Neural cell (in vitro differentiated cells): ENCODE measurements around the gene AREG. TPM values are rescaled to one million over a fixed set of nuclear protein-coding genes. Genes with fewer than 3 reads are reported as not detected.

Experiments
- H2AFZ ChIP-seq: fragments of 200-600, 300-800 bp; sonication (generic), shearing (Covaris generic); 2 replicates; pipeline ENCODE4 v1.6.0; 2014; ENCODE audit warnings: low read depth, mild to moderate bottlenecking, antibody characterized with exemption, low read length, moderate library complexity
- H3F3A ChIP-seq: fragments of 200-600 bp; shearing (Covaris generic); 2 replicates; pipeline ENCODE4 v1.6.1; 2016; ENCODE audit warnings: mild to moderate bottlenecking, moderate library complexity, mixed read lengths, antibody characterized with exemption, low read length; ENCODE audit not compliant: insufficient read depth, poor library complexity, severe bottlenecking
- H3K27ac ChIP-seq: fragments of 200-600, 300-800 bp; sonication (generic), shearing (Covaris generic); 2 replicates; pipeline ENCODE4 v1.5.1; 2014; ENCODE audit warnings: mild to moderate bottlenecking, low read length, moderate library complexity
- H3K27me3 ChIP-seq: fragments of 300-800, 200-600 bp; sonication (generic), shearing (Covaris generic); 2 replicates; pipeline ENCODE4 v1.6.0; 2014; ENCODE audit warnings: mild to moderate bottlenecking, low read depth, low read length, moderate library complexity; ENCODE audit not compliant: insufficient read depth
- H3K36me3 ChIP-seq: fragments of 300-800, 200-600 bp; sonication (generic), shearing (Covaris generic); 2 replicates; pipeline ENCODE4 v1.5.1; 2014; ENCODE audit warnings: mild to moderate bottlenecking, antibody characterized with exemption, low read length, moderate library complexity; ENCODE audit not compliant: insufficient read depth
- H3K4me2 ChIP-seq: fragments of 300-800, 200-600 bp; sonication (generic), shearing (Covaris generic); 2 replicates; pipeline ENCODE4 v1.6.0; 2014; ENCODE audit warnings: mild to moderate bottlenecking, low read length
- H3K4me3 ChIP-seq: fragments of 300-800, 200-600 bp; sonication (generic), shearing (Covaris generic); 2 replicates; pipeline ENCODE4 v1.5.1; 2014; ENCODE audit warnings: mild to moderate bottlenecking, low read length, moderate library complexity
- H3K79me2 ChIP-seq: fragments of 200-600 bp; shearing (Covaris generic); replicated peaks from 2 replicates; pipeline ENCODE4 v1.6.0; 2014; ENCODE audit warnings: mild to moderate bottlenecking, low read length, moderate library complexity; ENCODE audit not compliant: insufficient read depth
- H3K9ac ChIP-seq: fragments of 300-800, 200-600 bp; sonication (generic), shearing (Covaris generic); 2 replicates; pipeline ENCODE4 v1.6.1; 2016; ENCODE audit warnings: mild to moderate bottlenecking, low read length, mixed read lengths
- H3K9me2 ChIP-seq: fragments of 200-600 bp; shearing (Covaris generic); 2 replicates; pipeline ENCODE4 v1.6.1; 2016; ENCODE audit warnings: mild to moderate bottlenecking, low read length, mixed read lengths; ENCODE audit not compliant: insufficient read depth
- H3K9me3 ChIP-seq: fragments of 200-600, 300-800 bp; sonication (generic), shearing (Covaris generic); 2 replicates; pipeline ENCODE4 v1.6.1; 2016; ENCODE audit warnings: mild to moderate bottlenecking, mixed run types, low read length, moderate library complexity, mixed read lengths
- H4K20me1 ChIP-seq: fragments of 200-600 bp; shearing (Covaris generic); 2 replicates; pipeline ENCODE4 v1.6.1; 2016; ENCODE audit warnings: mild to moderate bottlenecking, mixed run types; ENCODE audit not compliant: insufficient read depth
- CTCF ChIP-seq: fragments of 450-650 bp; IDR thresholded peaks from 2 replicates; pipeline ENCODE4 v1.5.1; 2014; ENCODE audit warnings: antibody characterized with exemption, mild to moderate bottlenecking, moderate library complexity; ENCODE audit not compliant: poor library complexity, severe bottlenecking
- EP300 ChIP-seq: fragments of 450-650 bp; conservative IDR thresholded peaks from 2 replicates; pipeline ENCODE4 v1.6.1; 2014; ENCODE audit warnings: antibody characterized with exemption, mild to moderate bottlenecking, moderate library complexity; ENCODE audit not compliant: poor library complexity, severe bottlenecking
- EZH2 ChIP-seq: fragments of 200-600, 300-800 bp; shearing (Covaris generic), sonication (generic); IDR thresholded peaks from 2 replicates; pipeline ENCODE4 v1.6.1; 2014; ENCODE audit warnings: antibody characterized with exemption, low read length, borderline replicate concordance, mild to moderate bottlenecking; ENCODE audit not compliant: insufficient read depth, poor library complexity, severe bottlenecking
- MXI1 ChIP-seq: fragments of 450-650 bp; conservative IDR thresholded peaks from 2 replicates; pipeline ENCODE4 v1.6.1; 2014; ENCODE audit warnings: antibody characterized with exemption, mild to moderate bottlenecking; ENCODE audit not compliant: poor library complexity, severe bottlenecking
- POLR2AphosphoS5 ChIP-seq: IDR thresholded peaks from 2 replicates; pipeline ENCODE4 v1.6.1; 2012
- RAD21 ChIP-seq: fragments of 450-650 bp; conservative IDR thresholded peaks from 2 replicates; pipeline ENCODE4 v1.6.1; 2014; ENCODE audit warnings: antibody characterized with exemption, mild to moderate bottlenecking, moderate library complexity
- REST ChIP-seq: IDR thresholded peaks from 2 replicates; pipeline ENCODE4 v1.6.1; 2012; ENCODE audit warnings: borderline replicate concordance
- SMC3 ChIP-seq: fragments of 450-650 bp; conservative IDR thresholded peaks from 2 replicates; pipeline ENCODE4 v1.6.1; 2014; ENCODE audit warnings: antibody characterized with exemption, mild to moderate bottlenecking, moderate library complexity; ENCODE audit not compliant: poor library complexity
- TAF1 ChIP-seq: IDR thresholded peaks from 2 replicates; pipeline ENCODE4 v1.6.1; 2012; ENCODE audit warnings: low read depth
- polyA plus RNA-seq: library from polyadenylated mRNA; depleted of rRNA; stranded (reverse); fragments of >200 nt; gene quantifications from 2 replicates; pipeline ENCODE4 v1.2.3, GENCODE V29; 2014

AREG gene
- polyA plus RNA-seq, 1 donor from 2014 or later, result not detected

GRCh38 chr4:74451214-74451661, 6.3 kb downstream of the AREG start:
- H3K36me3 ChIP-seq, result no peaks in the 10 kb centered on the region
- no peak overlapping the region for H3K27ac ChIP-seq
- H3K9me2 ChIP-seq, result no peaks in the 10 kb centered on the region
- H3K9ac ChIP-seq, result no peak overlapping the region
- no peak overlapping the region for H3K4me2 ChIP-seq
- H3K27me3 ChIP-seq, result peaks cover 12% of the 10 kb centered on the region
- no peaks in the 10 kb centered on the region for H3K9me3 ChIP-seq
- H3K79me2 ChIP-seq, result no peaks in the 10 kb centered on the region
- H3F3A ChIP-seq, result no peaks in the 10 kb centered on the region
- H3K4me3 ChIP-seq, result no peak overlapping the region
- TF ChIP-seq SMC3 (no peak), EP300 (no peak), RAD21 (no peak), CTCF (no peak), POLR2AphosphoS5 (no peak), EZH2 (no peak)
- H4K20me1 ChIP-seq, result no peaks in the 10 kb centered on the region
- no peak overlapping the region for H2AFZ ChIP-seq

GRCh38 chr4:74453037-74453635, 8.2 kb downstream of the AREG start:
- no peaks in the 10 kb centered on the region for H3F3A ChIP-seq
- no peaks in the 10 kb centered on the region for H3K27me3 ChIP-seq
- H3K27ac ChIP-seq, result no peak overlapping the region
- H3K4me3 ChIP-seq, result no peak overlapping the region
- H4K20me1 ChIP-seq, result no peaks in the 10 kb centered on the region
- no peaks in the 10 kb centered on the region for H3K9me2 ChIP-seq
- no peak overlapping the region for H3K4me2 ChIP-seq
- TF ChIP-seq SMC3, result no peak
- no peaks in the 10 kb centered on the region for H3K79me2 ChIP-seq
- H3K9me3 ChIP-seq, result no peaks in the 10 kb centered on the region
- H3K9ac ChIP-seq, result no peak overlapping the region
- no peak overlapping the region for H2AFZ ChIP-seq
- H3K36me3 ChIP-seq, result no peaks in the 10 kb centered on the region

- H3K27ac ChIP-seq, result no peak overlapping the region
- H3F3A ChIP-seq, result no peaks in the 10 kb centered on the region
- no peak overlapping the region for H2AFZ ChIP-seq
- H3K4me2 ChIP-seq, result no peak overlapping the region
- no peaks in the 10 kb centered on the region for H3K36me3 ChIP-seq
- TF ChIP-seq TAF1 (no peak), MXI1 (no peak), EP300 (no peak), RAD21 (no peak), SMC3 (no peak), EZH2 (no peak), REST (no peak), CTCF (no peak), POLR2AphosphoS5 (no peak)
- H3K4me3 ChIP-seq, result no peak overlapping the region
- no peaks in the 10 kb centered on the region for H3K9me3 ChIP-seq
- H3K27me3 ChIP-seq, result no peaks in the 10 kb centered on the region
- no peaks in the 10 kb centered on the region for H4K20me1 ChIP-seq
- H3K79me2 ChIP-seq, result no peaks in the 10 kb centered on the region
- H3K9me2 ChIP-seq, result no peaks in the 10 kb centered on the region
- H3K9ac ChIP-seq, result no peak overlapping the region
These were observed 9.2 kb downstream of the AREG start for GRCh38 chr4:74453829-74454742.
